Type B pancreatic cell (in vitro differentiated cells): ENCODE measurements around the gene CRYAB. TPM values are rescaled to one million over a fixed set of nuclear protein-coding genes. Genes with fewer than 3 reads are reported as not detected.
"Not testable (repeated sequence)": the region's sequence is repeated elsewhere in the genome, so short reads cannot be mapped to it uniquely, and the experiment has no call there.

Source experiments
- DNase-seq: peaks from one replicate; pipeline ENCODE4 v3.0.0; 2021; ENCODE audit warnings: mixed read lengths; ENCODE audit not compliant: unreplicated experiment; ENCODE audit errors: extremely low spot score
- H3K27ac Mint-ChIP-seq: 2 replicates; pipeline ENCODE4 v1.8.0; 2021; ENCODE audit warnings: mild to moderate bottlenecking, mixed read lengths
- H3K27me3 Mint-ChIP-seq: 2 replicates; pipeline ENCODE4 v1.8.0; 2021; ENCODE audit warnings: mixed read lengths
- H3K36me3 Mint-ChIP-seq: 2 replicates; pipeline ENCODE4 v1.8.0; 2021; ENCODE audit warnings: mixed read lengths
- H3K4me1 Mint-ChIP-seq: one replicate; pipeline ENCODE4 v1.8.0; 2021; ENCODE audit warnings: mixed read lengths; ENCODE audit not compliant: unreplicated experiment
- H3K4me3 Mint-ChIP-seq: 2 replicates; pipeline ENCODE4 v1.8.0; 2021; ENCODE audit warnings: mild to moderate bottlenecking, mixed read lengths
- H3K9me3 Mint-ChIP-seq: 2 replicates; pipeline ENCODE4 v1.8.0; 2021; ENCODE audit warnings: mixed read lengths
- total RNA-seq: library from RNA; stranded (reverse); gene quantifications from 2 replicates; pipeline ENCODE4 v1.2.1, GENCODE V29; 2021; ENCODE audit warnings: low replicate concordance
- TF ChIP-seq, protein P1 (sequence below): fragments of 200-600 bp; sonication (generic); conservative IDR thresholded peaks from 2 replicates; pipeline ENCODE4 v1.5.0; 2021; ENCODE audit warnings: antibody characterized with exemption, mild to moderate bottlenecking

The CRYAB gene
- total RNA-seq, 1 donor from 2014 or later, result not detected

DNA sequence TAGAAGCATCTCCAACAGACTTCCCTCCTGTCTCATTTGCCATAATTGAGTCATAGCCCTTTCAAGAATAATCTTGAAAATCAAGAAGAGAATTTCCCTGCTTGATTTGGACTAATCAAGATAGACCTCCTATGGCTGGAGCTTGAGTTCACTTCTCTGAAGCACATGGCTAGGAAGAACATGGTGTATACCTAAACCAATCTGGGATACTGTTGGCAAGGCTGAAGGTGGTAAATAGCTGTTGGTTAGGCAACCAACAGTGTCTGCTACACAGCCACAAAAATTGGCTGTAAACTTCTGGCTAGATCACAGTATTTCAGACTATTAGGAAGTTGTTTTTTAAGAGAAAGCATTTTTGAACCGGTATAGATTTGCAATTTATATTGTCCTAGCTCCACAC is 4.9 kb downstream of the CRYAB start:
- Mint-ChIP-seq H3K27ac (no peak overlapping the region), H3K4me1 (peaks cover 12% of the 10 kb centered on the region), H3K27me3 (peaks cover 4% of the 10 kb centered on the region), H3K4me3 (no peak overlapping the region), H3K9me3 (peaks cover 3% of the 10 kb centered on the region), H3K36me3 (no peaks in the 10 kb centered on the region)
- TF ChIP-seq, protein P1, sequence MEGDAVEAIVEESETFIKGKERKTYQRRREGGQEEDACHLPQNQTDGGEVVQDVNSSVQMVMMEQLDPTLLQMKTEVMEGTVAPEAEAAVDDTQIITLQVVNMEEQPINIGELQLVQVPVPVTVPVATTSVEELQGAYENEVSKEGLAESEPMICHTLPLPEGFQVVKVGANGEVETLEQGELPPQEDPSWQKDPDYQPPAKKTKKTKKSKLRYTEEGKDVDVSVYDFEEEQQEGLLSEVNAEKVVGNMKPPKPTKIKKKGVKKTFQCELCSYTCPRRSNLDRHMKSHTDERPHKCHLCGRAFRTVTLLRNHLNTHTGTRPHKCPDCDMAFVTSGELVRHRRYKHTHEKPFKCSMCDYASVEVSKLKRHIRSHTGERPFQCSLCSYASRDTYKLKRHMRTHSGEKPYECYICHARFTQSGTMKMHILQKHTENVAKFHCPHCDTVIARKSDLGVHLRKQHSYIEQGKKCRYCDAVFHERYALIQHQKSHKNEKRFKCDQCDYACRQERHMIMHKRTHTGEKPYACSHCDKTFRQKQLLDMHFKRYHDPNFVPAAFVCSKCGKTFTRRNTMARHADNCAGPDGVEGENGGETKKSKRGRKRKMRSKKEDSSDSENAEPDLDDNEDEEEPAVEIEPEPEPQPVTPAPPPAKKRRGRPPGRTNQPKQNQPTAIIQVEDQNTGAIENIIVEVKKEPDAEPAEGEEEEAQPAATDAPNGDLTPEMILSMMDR, result no peak
- no peak for DNase-seq

DNA sequence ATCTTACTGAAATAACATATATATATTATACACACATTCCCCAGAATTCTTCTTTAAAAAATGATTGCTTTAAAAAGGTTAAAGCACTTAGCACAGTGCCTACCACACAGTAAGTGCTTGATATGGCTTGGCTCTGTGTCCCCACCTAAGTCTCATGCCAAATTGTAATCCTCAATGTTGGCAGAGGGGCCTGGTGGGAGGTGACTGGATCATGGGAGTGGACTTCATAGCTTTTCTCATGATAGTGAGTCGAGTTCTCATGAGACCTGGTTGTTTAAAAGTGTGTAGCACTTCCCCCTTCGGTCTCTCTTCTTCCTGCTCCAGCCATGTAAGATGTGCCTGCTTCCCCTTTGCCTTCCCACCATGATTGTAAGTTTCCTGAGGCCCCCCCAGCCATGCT is 6.2 kb downstream of the CRYAB start:
- TF ChIP-seq, protein P1, result no peak
- Mint-ChIP-seq H3K9me3 (peaks cover 3% of the 10 kb centered on the region), H3K27ac (no peak overlapping the region), H3K4me3 (no peak overlapping the region), H3K27me3 (no peaks in the 10 kb centered on the region), H3K4me1 (peaks cover 6% of the 10 kb centered on the region), H3K36me3 (no peaks in the 10 kb centered on the region)
- no peak for DNase-seq

DNA sequence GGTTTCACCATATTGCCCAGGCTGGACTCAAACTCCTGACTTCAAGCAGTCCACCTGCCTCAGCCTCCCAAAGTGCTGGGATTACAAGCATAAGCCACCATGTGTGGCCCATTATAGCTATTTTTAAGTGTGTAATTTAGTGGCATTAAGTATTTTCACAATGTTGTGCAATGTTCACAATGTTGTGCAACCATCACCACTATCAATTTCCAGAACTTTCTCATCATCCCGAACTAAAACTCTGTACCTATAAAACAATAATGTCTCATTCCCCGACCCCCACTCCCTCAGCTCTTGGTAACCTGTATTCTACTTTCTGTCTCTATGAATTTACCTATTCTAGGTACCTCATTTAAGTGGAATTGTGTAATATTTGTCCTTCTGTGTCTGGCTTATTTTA is 24.7 kb downstream of the CRYAB start:
- Mint-ChIP-seq H3K4me3 (no peak overlapping the region), H3K27me3 (no peaks in the 10 kb centered on the region), H3K27ac (no peak overlapping the region), H3K4me1 (no peaks in the 10 kb centered on the region), H3K9me3 (no peaks in the 10 kb centered on the region), H3K36me3 (no peaks in the 10 kb centered on the region)
- no peak for DNase-seq
- TF ChIP-seq, protein P1, result no peak

GRCh38 chr11:111886032-111886431 is 25.5 kb downstream of the CRYAB start:
- Mint-ChIP-seq H3K4me1 (no peaks in the 10 kb centered on the region), H3K4me3 (no peak overlapping the region), H3K27ac (no peak overlapping the region), H3K9me3 (no peaks in the 10 kb centered on the region), H3K27me3 (no peaks in the 10 kb centered on the region), H3K36me3 (no peaks in the 10 kb centered on the region)
- TF ChIP-seq, protein P1, result no peak
- DNase-seq, result no peak

GRCh38 chr11:111885053-111885452 is 26.5 kb downstream of the CRYAB start:
- H3K27me3 Mint-ChIP-seq, H3K4me3 Mint-ChIP-seq, H3K27ac Mint-ChIP-seq, H3K4me1 Mint-ChIP-seq, H3K9me3 Mint-ChIP-seq, DNase-seq, H3K36me3 Mint-ChIP-seq: not testable (repeated sequence)

- TF ChIP-seq, protein P1, result no peak
- no peak overlapping the region for H3K27ac Mint-ChIP-seq
- H3K4me1 Mint-ChIP-seq, result peaks cover 10% of the 10 kb centered on the region
- H3K9me3 Mint-ChIP-seq, result no peaks in the 10 kb centered on the region
- no peaks in the 10 kb centered on the region for H3K27me3 Mint-ChIP-seq
- no peaks in the 10 kb centered on the region for H3K36me3 Mint-ChIP-seq
- DNase-seq, result no peak
- H3K4me3 Mint-ChIP-seq, result no peak overlapping the region
Measured at GRCh38 chr11:111882202-111882601, 29.4 kb downstream of the CRYAB start.
